H1 (cell line): ENCODE results near the gene CCDC63. TPM values are rescaled to one million over a fixed set of nuclear protein-coding genes. Genes with fewer than 3 reads are reported as not detected.

Experiments
- ASH2L ChIP-seq: fragments of 200-600, 300-600 bp; sonication (generic); IDR thresholded peaks from one replicate; pipeline ENCODE4 v1.7.1; 2017; ENCODE audit warnings: low read length
- RNF2 ChIP-seq: fragments of 200-900, 300-1000 bp; sonication (generic); IDR thresholded peaks from 2 replicates; pipeline ENCODE4 v1.7.1; 2016; ENCODE audit warnings: borderline replicate concordance, low read depth, mild to moderate bottlenecking, antibody characterized with exemption, low read length; ENCODE audit not compliant: poor library complexity, severe bottlenecking; ENCODE audit errors: missing control alignments
- polyA plus RNA-seq, 7 experiments: library from polyadenylated mRNA; depleted of rRNA in 3 of 7; stranded (reverse) in 5 of 7; unstranded in 2 of 7; fragments of >200 nt in 5 of 7; fragments of 200-250 nt in 2 of 7; gene quantifications; 1 replicate in 5 of 7; 2 replicates in 1 of 7; 4 replicates in 1 of 7; pipeline versions ENCODE4 v1.2.1 to v1.2.3, GENCODE V29; 2011 to 2013; ENCODE audit warnings: missing spikeins in 2 of 7, mixed read lengths in 2 of 7
- total RNA-seq: library from RNA; stranded (reverse); fragmentation: NEBNext Ultra II Directional; extraction: Animal tissue kit (Norgen Biotek cat#: 25700); gene quantifications from 2 replicates; pipeline ENCODE4 v1.2.1, GENCODE V29; 2021

CCDC63 gene
- total and polyA plus RNA-seq, 2 of the 8 experiments (the other 6 are each of a cell fraction or from before 2014, with no cell fraction given): 0.42 to 0.93 TPM

- TF ChIP-seq RNF2 (no peak), ASH2L (no peak)
These were observed 30.5 kb upstream of the CCDC63 start (continued) for GRCh38 chr12:110816248-110816647.
